Stimulated activated CD4-positive, alpha-beta T cell treated with anti-CD3 and anti-CD28 coated beads, TNF-alpha, amount 100 ng/mL, for 48 hours (primary cell): Measurements from ENCODE around the gene CCDC68.

Experiments used
- DNase-seq, 3 donors: peaks; one replicate each; pipeline ENCODE4 v3.0.0-alpha.2; 2020; ENCODE audit warnings: low read depth in 3 of 3

Gene CCDC68

GRCh38 chr18:54961016-54961423 is 1.8 kb upstream of the CCDC68 start:
- DNase-seq, result no peak

- no peak for DNase-seq
Observed at GRCh38 chr18:54960197-54960596, 936 bp upstream of the CCDC68 start.

GRCh38 chr18:54957996-54958395 is 1.3 kb downstream of the CCDC68 start:
- no peak for DNase-seq

GRCh38 chr18:54957296-54957832 is 1.9 kb downstream of the CCDC68 start:
- DNase-seq, result no peak

GRCh38 chr18:54956506-54956905 is 2.8 kb downstream of the CCDC68 start:
- DNase-seq, result no peak

- DNase-seq, result no peak
Observed at GRCh38 chr18:54952026-54952425, 7.2 kb downstream of the CCDC68 start.

GRCh38 chr18:54950221-54950620 is 9.0 kb downstream of the CCDC68 start:
- DNase-seq, result no peak

GRCh38 chr18:54949588-54949987 is 9.7 kb downstream of the CCDC68 start:
- no peak for DNase-seq

- no peak for DNase-seq
Observed at GRCh38 chr18:54948350-54948837, 10.9 kb downstream of the CCDC68 start.

- DNase-seq, result no peak
Observed at GRCh38 chr18:54947091-54947490, 12.2 kb downstream of the CCDC68 start.

- no peak for DNase-seq
Observed at GRCh38 chr18:54946149-54946581, 13.1 kb downstream of the CCDC68 start.

GRCh38 chr18:54945576-54946125 is 13.6 kb downstream of the CCDC68 start:
- no peak for DNase-seq

GRCh38 chr18:54942569-54942968 is 16.7 kb downstream of the CCDC68 start:
- no peak for DNase-seq

GRCh38 chr18:54942144-54942543 is 17.1 kb downstream of the CCDC68 start:
- no peak for DNase-seq

GRCh38 chr18:54939361-54939917 is 19.8 kb downstream of the CCDC68 start:
- no peak for DNase-seq

GRCh38 chr18:54938506-54938905 is 20.8 kb downstream of the CCDC68 start:
- DNase-seq, result no peak

GRCh38 chr18:54932472-54932871 is 26.8 kb downstream of the CCDC68 start:
- no peak for DNase-seq

- DNase-seq, result no peak
Observed at GRCh38 chr18:54931152-54931551, 28.1 kb downstream of the CCDC68 start.

- no peak for DNase-seq
Observed at GRCh38 chr18:54928236-54928635, 31.0 kb downstream of the CCDC68 start.

- no peak for DNase-seq
Observed at GRCh38 chr18:54926593-54927325, 32.5 kb downstream of the CCDC68 start.

- no peak for DNase-seq
Observed at GRCh38 chr18:54924948-54925347, 34.3 kb downstream of the CCDC68 start.

- DNase-seq, result no peak
Observed at GRCh38 chr18:54923339-54923956, 35.8 kb downstream of the CCDC68 start.
